Hematopoietic multipotent progenitor cell (in vitro differentiated cells): Measurements from ENCODE around the gene PPP1R15B. TPM values are rescaled to one million over a fixed set of nuclear protein-coding genes. Genes with fewer than 3 reads are reported as not detected.

Experiments used
- DNase-seq, 3 donors: peaks; one replicate each; pipeline ENCODE4 v3.0.0-alpha.2; 2011 to 2015; ENCODE audit warnings: low read depth in 2 of 3, low spot score in 2 of 3
- total RNA-seq: library from RNA; depleted of rRNA; stranded (reverse); fragments of >200 nt; gene quantifications from one replicate; pipeline ENCODE4 v1.2.3, GENCODE V29; 2012

The PPP1R15B gene
- total RNA-seq: 30.4 TPM

- peak; percentile 97 to 99 (median 98) for DNase-seq
Measured at GRCh38 chr1:204411451-204412204, at the start of gene PPP1R15B. TSS of gene PPP1R15B (minus strand) at chr1:204411817. CDS start at chr1:204411411, 406 bp downstream.

GRCh38 chr1:204460346-204460745 lies 48.7 kb upstream of the PPP1R15B start:
- DNase-seq: no peak

DNA sequence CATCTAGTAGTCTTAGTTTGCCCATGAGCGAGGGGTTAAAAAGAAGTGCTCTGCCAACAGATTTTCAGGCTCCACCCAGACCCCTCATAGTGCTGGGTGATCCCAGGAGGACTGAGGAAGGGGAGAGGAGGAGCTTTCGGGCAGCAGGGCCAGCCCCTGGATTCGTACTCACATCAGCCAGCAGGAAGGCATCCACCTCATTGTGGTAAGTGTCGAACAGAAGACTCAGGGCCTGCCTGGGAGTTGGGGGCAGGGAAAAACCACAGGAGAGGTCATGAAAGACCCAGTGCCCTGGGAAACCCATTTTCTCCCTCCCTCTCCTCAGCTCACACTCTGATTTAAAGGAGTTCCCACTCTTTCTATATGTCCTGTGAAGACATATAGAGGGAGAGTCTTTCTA lies 48.1 kb upstream of the PPP1R15B start:
- no peak for DNase-seq

- DNase-seq: no peak
Measured at GRCh38 chr1:204457666-204458065, 46.0 kb upstream of the PPP1R15B start.

DNA sequence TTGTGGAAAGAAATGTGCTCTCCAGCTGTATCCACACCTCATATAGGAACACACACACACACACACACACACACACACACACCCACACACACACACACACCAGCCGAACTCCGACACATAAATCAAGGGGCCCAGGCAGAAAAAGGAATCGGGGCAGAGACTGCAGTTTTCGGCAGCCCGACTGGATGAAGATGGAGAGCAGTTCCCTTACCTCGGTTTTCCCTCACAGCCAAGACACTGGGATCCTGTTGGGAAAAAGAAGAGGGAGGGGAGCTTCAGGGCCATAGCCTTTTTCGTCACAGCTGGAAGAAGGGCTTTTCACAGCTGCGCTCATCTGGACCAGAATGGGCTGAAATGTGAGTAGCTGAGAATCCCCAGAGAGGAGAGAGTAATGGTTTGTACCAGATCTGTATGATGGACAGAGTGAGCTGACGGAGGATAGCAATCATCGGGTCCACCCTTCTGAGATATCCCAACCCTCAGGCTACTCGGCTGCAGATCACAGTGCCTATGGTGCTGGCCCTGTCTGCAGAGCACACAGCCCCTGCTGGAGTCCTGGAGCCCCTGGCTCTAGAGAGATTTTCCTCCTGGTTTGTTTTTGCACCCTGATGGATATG lies 45.3 kb upstream of the PPP1R15B start:
- DNase-seq: peak in 1 of 3 donors; percentile 60

GRCh38 chr1:204455831-204456145 lies 44.2 kb upstream of the PPP1R15B start:
- DNase-seq: no peak

DNA sequence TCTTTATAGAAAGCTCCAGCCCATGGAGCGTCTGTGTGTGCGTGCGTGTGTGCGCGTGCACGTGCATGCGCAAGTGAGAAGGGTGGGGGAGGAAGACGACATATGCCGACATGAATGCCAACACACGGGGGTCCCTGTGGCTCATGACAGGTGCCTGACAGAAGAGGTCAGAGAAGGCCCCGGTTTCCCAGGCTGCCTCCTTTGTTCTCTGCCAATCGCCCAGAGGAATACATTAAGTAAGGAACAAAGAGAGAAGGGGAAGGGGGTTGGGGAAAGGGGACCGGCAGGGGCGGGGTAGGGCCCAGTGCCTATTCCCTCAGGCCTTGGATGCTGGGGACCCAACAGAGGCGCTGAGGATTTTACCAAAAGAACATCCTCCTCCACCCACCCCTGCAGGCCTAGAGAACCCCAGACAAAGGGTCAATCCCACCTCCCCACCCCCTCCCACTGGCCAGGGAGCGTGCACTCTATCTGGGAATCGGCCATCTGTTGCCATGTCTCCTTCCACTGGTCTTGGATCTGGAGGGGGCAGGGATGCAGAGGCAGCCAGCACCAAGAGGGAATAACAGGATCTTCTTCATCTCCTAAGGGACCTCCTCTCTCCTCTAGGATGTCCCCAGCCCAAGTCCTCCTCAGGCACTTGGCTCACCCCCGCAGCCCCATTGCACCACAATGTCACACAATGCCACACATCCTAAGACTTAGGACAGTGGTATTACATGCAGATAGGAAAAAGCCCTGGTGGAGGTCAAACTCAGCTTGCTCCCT lies 43.6 kb upstream of the PPP1R15B start:
- no peak for DNase-seq

- DNase-seq: no peak
Measured at GRCh38 chr1:204454476-204454875, 42.9 kb upstream of the PPP1R15B start.

DNA sequence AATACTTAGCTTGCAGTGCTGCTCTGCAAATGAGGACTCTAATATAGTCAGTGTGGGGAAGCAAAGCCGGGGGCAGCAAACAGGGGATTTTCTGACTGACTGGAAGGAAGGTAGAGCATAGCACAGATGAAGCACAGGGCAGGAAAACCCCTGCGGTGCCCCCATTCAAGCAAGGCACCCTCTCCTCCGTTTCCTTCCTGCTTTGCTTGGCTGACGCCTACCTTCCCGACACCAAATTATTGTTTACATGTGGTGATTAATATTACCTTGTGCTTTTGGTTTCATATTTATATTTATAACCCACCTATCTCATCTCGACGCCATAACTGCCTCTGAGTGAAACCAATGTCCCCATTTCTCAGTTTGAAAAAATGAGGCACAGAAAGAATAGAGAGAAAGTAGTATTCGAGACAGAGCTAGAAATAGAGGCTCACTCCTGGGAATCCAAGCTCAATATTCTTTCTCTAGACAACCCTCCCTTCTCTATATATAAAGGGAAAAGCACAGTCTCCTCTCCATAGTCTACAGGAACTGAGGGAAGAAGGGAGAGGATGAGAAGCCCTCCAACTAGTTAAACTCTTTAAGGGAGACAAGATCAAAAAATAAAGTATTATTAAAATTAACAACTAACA lies 41.6 kb upstream of the PPP1R15B start:
- peak in 2 of 3 donors; percentile 72 to 78 for DNase-seq

DNA sequence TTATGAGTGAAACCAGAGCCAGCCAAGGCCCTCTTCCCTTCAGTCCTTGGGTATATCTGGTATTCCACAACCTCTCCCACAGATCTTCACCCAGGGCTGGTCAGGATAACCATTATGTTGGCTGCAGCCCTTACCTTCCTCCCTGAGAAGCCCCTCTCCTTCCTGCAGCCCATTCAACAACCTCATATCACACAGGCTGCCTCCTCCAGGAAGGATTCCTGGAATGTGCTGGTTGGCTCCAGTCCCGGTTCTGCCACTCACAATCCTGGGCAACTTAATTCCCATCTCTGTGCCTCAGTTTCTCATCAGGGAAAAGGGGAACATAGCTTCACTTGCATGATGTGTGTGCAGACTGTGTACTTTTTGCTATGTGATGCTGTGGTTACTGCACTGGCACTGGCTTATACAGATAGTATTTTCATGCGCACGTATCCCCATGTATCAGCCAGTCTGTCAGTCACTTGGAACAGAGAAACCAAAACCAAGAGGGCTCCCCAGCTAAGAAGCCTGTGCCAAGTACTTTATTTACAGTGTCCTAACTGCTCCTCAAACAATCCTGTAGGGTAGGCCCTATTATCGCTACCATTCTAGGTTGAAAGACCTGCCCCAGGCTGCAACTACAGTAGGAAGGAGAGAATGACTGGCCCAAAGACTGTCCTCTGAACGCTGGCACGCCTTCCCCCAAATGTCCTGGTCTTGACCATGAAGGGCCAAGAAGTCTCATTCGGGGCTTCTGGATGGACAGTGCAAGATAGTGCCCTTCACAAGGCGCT lies 39.9 kb upstream of the PPP1R15B start:
- DNase-seq: no peak

- DNase-seq: no peak
Measured at GRCh38 chr1:204450461-204451257, 39.0 kb upstream of the PPP1R15B start.

- DNase-seq: no peak
Measured at GRCh38 chr1:204449678-204450280, 38.2 kb upstream of the PPP1R15B start.

- no peak for DNase-seq
Measured at GRCh38 chr1:204448991-204449677, 37.5 kb upstream of the PPP1R15B start.

DNA sequence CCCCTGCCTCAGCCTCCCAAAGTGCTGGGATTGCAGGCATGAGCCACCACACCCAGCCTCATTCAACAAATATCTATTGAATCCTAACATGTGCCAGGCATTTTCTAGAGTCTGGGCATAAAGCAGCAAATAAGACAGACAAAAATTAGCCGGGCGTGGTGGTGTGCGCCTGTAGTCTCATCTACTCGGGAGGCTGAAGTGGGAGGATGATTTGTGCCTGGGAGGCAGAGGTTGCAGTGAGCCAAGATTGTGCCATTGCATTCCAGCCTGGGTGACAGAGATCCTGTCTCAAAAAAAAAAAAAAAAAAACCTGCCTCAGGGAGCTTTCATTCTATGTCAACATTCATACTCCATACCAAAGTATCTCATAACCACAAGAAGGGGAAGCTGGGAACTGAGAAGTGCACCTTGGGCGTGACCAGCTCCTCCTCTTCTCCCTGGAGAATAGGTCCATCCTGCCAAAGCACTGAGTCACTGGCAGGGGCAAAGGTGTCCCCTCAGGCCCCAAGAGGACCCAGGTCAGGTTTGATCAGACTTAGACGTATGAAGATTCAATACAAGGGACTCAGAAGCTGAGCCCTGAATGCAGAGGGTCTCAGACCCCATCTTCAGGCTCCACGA lies 36.8 kb upstream of the PPP1R15B start:
- DNase-seq: no peak

- DNase-seq: no peak
Measured at GRCh38 chr1:204447736-204448135, 36.1 kb upstream of the PPP1R15B start.

DNA sequence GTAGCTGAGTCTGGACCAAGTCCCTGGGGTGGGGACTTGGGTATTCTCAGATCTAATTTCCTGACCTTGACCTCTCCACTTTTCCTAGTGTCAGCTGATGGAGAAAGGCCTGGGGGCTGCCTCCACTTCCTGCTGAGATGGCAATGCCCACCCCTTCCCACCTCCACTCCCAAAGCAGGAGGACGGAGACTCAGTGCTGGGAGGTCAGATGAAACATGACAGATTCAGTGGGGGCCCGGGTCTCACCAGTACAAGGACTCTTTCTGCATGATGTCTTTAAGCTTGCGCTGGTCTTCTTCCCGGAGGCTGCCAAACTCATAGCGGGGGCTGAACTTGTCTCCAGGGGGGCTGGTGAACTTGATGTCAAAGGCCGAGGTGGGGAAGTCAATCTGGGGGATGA lies 35.6 kb upstream of the PPP1R15B start:
- DNase-seq: no peak

DNA sequence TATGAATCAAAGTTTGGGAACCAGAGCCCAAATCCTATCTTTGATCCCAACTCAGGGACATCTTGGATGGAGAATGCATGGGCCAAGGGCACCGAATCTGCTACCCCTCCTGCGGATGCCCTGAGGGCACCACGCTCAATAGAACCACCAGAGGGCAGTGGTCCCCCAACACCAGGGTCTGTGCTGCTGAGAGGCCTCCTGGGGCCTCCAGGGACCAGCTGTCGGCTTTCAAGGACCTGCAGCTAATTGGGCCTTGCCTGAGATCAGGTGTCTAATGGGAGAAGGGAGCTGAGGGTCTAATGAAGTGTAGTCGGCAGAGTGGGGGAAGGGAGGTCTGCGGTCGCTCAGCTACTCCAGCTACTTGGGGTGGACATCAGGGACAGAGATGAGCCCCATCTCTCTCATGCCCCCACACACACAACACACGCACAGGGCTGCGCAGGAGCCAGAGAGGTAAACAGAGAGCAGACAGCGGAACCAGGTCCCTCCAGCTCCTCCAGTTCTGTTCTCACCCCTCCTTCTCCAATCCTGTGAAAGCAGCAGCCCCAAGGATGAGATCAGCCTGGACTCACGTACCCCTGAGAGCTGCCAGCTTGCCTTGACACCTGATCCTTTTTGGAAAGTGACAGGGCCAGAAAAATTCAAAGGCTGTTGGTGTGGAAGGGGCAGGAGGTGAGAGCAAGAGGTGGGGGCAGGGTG lies 34.9 kb upstream of the PPP1R15B start:
- peak; percentile 57 to 89 (median 81) for DNase-seq
